ENCODE measurements around the gene ZBP1.

The ZBP1 gene

DNA sequence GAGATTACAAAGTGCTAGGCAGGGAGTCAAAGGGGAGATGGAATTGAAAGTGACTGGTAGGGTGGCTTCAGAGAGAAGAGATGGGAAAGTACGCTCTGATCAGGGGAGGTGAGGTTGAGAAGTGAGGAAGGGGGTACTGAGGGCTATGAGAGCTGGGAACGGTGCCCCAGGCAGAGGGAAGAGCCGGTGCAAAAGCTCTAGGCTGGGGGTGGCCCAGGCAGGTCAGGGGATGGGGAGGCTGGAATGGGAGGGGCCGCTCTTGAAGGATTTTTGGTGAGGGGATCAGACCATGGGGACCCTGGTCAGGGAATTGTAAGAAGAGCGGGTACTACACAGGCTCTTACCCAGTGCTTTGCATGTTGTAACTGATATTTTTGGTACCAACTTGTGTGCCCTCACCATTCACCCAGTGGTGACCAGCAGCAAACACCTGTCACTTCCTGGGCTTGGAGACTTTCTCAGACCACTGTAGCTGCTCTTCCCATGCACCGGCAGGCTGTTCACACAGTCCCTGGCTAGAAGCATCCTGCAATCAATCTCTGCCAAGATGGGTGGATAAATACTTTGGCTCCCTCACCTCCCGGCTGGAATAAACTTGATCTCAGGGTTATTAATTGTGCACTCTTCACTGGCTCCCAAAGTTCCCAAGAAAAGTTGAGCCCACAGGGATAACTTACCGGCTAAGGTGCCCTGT, 35.3 kb downstream of the ZBP1 start:
- DNase-seq (ENCODE audit: low spot score): no peak

DNA sequence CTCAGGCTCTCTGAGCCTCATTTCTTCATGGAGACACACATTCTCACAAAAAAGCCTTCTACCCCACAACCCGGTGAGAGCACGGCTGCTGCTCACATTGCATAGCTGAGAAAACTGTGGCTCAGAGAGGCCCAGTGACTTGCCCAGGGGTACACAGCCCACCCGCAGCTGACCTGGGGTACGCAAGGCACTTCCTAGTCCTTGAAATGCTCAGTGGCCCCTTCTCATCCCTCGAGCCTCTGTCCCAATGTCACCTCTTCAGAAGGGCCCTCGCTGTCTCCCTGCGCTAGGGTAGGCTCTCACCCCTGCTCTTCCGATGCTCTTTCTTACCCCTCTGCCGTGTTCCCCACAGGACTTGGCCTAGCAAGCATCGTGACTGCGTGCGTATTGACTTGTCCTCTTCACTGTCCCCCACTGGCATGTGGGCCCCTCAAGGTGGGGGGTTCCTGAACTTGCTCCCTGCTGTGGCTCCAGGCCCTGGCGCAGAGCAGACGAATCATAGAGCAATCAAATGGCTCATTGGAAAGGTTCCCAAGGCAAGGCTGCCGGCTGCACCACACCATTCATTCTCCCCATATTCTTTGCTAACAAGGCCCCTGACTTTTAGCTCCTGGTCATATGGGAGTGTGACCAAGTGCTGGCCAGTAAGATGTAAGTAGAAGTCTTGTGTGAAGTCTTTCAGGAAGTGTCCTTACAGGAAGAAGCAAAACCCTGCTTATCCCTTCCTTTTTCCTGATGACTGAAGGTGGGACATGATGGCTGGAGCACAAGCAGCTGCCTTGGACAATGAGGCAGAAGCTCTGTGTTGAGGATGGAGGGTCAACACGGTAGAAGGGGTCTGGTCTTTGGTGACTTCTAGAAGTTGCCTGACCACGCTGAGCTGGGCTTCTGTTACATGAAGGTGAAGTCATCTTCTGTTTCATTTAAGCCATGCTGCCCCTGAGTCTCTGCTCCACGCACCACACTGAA, 36.7 kb downstream of the ZBP1 start:
- no peak for DNase-seq (ENCODE audit: low spot score)

DNA sequence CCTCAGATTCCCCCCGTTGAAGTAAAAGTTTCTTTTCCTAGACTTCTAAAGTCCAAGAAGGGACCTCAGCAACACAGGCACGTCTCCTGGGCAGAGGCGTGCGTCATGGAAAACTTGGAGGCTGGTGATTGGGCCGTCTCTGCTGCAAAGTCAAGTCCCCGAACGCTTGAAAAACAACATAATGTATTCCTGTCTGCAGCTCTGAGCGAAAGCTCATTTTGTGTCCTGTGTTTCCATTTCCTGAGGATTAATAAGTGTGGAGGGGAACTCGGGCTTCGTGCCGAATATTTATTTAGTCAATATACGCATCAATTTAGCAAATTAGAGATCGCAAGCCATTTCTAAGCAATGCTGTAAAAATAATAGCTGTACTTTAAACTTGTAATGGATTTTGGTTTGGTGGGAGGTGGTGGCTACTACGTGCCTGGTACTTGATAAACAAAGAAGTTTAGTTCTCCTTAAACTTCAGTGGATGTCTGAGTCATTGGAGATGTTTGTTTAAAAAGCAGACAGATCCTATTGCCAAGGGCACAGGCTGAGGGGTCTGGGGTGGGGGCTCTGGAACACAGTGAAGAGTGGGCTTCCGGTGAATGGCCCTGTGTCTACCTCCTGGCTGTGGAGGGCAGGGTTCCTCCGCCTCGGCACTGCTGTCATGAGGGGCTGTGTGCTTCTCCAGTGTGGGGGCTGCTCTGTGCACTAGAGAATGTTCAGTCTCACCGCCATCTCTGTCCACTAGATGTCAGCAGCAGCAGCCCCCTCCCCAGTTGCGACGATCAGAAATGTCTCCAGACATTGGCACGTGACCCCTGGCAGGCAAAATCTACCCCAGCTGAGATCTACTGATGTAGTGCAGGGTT, 37.6 kb downstream of the ZBP1 start:
- no peak for DNase-seq (ENCODE audit: low spot score)

DNA sequence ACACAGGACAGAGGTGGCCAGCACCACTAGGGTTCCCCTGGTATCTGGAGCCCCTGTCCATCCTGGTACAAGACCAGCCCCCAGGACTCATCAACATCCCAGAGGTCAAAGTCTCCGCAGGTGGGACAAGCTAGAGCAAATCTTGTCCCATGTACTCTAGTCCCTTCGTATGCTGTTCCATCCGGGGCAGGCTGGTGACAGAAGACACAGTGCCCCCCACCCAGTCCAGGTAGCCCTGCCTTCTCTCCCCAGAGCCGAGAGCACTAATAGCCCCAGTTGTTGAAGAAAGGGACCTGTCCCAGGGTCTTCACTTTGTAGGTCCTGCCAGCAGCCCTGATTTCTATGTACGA, 38.2 kb downstream of the ZBP1 start:
- DNase-seq (ENCODE audit: low spot score): no peak

DNA sequence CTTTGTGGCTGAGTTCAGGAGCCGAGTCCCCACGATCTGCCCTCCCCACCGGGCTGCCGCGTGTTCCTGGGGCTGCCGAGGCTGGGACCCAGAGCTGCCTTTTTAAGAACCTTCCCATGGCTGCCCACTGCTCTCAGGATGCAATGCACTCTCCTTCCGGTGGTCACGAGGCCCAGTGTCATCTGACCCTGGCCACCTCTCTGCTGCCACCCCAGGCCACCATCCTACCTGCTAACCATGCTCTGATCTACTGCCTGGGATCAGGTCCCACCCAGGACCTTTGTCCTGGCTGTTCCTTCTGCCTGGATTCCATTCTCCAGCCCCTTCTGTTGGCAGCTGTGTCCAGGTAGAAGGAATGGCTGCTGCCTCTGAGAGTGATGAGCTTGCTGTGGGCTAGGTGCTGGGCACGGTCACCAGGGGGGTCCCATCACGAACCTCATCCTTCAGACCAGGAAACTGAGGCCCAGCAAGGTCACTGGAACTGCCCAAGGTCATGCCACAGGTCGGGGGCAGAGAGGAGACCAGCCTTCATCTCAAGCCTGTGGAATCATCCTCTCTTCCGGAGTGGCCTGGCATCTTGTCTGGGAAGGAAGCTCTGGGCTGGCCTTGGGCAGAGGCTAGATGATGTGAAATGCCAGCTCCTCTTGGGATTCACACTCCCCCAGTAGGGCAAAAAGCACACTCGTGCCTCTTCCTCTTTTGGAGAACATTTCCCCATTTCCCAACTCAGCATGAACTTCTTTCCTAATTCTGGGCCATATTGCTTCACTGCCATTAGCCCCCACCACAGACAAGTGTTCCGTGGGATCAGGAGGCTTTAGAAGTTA, 38.8 kb downstream of the ZBP1 start:
- no peak for DNase-seq (ENCODE audit: low spot score)

DNA sequence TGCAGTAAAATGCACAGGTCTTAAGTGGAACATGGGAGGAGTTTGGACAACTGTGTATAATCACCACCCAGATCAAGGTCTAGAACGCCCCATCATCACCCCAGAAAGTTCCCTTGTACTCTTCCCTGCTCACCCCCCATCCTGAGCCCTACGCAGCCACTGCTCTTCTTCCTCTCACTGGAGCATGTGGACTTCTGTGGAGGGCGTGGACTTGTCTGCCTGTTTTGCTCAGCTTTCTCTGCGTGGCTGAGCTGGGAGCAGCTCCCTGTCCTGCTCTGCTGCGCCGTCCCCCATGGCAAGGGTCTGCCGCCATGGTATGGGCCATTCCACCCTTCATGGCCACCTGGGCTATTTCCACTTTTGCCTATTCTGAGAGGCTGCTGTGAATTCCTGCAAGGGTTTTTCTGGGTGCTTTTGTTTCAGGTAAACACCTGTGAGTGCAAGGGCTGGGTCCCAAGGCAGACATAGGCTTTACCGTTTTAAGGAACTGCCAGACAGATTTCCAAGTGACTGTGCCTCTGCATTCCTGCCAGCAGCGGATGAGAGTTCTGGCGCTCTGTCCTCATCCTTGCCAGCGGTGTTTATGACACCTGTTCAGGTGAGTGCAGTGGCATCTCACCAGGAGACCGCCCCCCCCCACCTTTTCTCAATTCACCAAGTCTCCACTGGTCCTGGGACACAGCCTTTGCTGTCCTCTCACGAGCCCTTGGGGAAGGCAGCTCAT, 39.6 kb downstream of the ZBP1 start:
- DNase-seq (ENCODE audit: low spot score): no peak

DNA sequence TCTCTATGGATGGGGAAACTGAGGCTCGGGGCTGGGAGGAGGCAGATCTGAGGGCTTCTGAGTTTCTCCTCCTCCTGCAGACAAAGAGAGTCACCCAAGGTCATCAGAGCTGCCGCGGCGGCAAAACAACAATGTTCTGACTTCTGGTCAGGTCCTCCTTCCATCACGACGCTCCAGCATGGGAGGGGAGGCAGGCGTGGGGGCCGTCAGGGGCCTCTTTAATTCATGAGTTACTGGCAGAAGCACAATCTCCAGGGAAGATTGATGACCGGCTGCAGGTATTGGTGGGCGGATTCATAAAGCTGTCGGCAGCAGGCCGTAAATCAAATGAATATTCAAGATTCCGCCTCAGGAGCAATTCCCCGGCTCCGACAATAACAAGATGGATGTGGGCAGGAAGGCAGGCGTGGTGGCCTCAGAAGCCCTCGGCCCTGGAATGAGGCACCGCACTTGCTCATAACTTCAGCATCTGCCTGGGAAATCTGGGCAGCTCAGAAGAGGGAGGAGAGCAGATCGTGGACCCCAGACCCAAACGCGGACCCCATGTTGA, 40.3 kb downstream of the ZBP1 start:
- DNase-seq (ENCODE audit: low spot score): no peak

DNA sequence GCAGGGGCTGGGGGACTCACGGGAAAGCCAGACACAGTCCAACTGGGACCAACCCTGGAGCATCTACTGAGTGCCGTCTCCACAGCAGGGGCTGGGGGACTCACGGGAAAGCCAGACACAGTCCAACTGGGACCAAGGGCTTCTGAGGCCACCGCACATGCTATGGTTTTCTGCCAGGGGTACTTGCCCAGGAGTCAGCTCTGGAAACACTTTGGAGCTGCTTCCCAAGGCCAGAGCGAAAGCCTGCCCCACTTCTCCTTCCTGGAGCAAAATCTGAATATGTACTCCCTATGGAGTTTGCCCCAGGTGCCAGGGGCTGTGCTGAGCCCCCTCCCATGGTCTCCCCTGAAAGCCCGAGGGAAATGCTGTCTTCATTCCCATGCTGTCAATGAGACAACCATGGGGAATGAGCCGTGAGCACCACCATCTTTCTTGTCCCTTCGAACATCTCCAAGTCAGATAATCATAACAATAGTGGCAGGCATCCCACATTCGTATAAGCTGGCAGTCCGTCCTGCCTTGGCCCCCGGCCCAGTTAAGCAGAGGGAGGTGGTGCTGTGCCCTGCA, 40.8 kb downstream of the ZBP1 start:
- DNase-seq (ENCODE audit: low spot score): no peak

DNA sequence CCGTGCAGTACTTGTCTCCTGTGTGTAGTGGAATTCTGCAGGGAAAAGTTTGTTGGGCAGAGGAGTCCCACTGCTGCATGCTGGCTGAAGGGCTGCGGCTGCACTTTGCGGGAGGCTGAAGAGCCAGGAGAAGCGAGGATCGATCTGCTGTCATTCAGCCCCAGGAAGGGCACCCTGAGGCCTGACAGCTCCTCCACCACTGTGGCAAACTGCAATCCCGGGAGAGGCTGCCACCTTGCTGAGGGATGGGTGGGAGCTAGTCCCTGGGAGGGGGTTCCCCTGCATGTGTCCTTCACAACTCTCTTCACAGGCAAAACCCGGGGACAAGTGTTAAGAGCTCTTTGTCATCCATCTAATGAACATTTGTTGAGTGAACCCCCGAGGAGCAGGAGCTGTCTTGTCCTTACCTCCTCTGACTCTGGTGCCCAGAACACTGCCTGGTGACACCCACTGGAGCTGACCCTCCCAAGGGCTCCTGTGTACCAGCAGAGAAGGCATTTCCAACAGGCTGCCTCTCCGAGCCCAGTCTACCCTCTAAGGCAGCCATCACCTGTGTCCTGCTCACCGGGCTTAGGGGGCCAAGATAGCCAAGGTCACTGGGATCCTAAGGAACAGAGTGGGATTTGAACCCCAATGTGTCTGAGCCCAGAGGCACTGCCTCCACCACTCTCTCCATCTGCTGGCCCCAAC, 41.6 kb downstream of the ZBP1 start:
- DNase-seq (ENCODE audit: low spot score): no peak

DNA sequence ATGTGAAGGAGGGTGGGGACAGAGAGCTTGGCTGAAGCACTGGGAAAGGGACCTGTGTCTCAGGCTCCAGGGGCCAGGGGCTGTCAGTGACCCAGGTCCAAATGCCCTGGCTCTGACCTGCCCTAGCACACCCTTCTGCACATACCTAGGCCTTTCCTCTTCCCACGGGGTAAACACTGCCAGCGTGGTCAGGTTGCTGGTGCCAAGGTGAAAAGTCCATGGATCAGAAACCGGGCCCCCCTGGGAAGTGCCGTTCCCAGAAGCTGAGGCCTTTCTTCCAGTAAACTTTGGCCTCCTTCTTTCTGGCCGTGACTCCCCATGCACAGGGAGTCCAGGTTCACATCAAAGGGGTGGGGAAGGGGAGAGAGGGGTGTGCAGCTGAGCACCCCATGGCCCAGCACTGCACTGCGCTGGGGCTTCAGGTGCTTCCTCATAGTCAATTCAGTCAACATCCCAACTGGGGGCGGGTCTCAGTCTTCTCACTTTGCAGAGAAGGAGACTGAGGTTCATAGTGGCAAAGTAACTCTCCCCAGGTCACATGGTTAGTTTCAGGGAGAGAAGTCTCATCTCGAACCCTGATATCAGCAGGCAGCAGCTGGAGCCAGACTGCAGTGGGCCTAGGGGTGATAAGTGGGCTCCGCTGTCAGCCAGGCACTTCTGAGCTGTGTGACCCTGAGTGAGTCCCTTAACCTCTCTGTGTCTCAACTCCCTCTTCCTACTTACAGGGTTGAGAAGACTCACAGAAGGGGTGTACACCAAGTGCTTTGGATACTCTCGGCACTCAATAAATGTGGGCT, 42.3 kb downstream of the ZBP1 start:
- DNase-seq (ENCODE audit: low spot score): peak; percentile 71

DNA sequence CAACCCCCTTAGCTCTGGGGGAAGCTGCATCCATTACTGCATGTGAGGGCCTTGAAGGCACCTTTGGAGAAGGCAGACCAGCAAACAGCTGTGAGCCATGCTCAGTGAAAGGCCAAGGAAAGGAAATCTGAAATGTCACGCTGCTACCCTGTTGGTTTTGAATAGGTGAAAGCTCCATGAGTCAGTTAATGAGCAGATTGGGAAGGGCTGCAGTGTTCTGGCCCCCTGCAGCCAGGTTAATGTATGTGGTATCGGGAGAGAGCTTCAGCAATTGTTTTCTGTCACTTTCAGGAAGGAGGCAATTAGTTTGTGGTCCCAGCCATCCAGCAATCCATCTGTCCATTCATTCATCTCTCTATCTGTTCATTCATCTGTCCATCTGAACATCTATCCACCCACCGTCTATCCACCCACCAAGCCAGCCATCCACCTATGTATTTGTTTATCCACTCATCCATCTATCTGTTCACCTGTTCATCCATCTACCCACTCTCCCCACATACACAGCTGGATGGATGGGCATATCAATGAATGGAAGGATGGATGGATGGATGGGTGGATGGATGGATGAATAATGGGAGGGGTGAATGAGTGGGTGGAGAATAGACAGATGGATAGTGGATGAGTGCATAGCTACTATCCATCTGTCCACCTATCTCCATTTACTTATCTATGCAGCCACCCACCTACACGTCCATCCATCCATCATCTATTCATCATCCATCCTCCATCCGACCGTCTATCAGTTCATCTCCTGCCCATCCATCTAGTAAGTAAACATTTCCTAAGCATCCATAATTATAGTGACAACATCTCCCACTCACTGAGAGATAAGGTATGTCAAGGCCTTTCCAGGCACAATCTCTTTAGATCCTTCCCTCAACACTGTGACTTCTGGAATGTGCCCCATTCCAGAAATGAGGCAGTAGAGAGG, 43.3 kb downstream of the ZBP1 start:
- DNase-seq (ENCODE audit: low spot score): no peak

DNA sequence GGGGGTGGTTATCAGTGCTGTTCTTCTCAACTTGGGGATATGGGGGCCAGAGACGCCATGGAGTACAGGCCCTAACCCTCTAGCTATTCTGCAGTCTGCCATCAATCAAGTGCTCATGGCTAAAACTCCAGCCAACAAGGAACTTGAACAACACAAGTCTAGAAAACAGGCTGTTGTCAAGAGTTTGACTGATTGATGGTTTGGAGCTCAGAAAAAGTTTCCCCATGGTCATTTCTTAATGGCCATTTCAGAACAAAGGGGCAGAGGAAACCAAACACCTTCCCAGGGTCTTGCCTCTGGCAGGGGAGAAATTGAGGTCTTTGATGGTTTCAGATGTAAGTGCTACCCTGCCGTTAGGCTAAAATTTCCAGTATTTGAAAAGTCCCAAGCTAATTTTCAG, 44.2 kb downstream of the ZBP1 start:
- no peak for DNase-seq (ENCODE audit: low spot score)

DNA sequence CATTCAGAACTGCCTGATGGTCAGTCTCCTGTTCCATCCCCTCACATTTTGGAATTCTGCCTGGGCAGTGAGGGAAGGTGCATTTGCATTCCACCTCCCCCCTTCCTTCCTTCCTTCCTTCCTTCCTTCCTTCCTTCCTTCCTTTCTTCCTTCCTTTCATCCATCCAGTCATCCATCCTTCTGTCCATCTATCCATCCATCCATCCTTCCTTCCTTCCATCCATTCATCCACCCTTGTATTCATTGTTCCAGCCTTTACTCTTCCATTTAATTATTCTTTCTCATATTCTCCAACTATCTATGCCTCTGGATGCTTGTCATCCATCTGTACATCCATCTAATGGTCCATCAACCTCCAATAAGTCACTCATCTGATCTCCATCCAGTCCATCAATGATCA, 45.3 kb downstream of the ZBP1 start:
- no peak for DNase-seq (ENCODE audit: low spot score)

DNA sequence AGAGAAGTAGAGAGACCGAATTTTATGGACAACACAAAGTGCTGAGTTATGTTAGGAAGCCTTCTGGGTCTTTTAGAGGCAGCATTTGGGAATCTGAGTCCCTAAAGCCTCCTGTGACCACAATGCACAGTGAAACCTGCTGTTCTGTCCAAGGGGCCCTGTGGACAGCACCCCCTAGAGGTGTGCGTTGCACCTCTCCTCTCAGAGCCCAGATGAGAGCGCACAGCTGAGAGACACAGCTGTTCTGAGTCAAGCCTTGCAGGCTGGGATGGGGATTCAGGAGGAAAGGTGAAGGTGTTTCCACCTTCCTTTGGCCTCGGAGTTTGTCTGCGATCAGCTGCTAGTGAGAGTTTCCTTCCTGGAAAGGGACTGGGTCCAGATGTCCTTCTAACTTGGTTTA, 46.3 kb downstream of the ZBP1 start:
- peak; percentile 37 for DNase-seq (ENCODE audit: low spot score)

DNA sequence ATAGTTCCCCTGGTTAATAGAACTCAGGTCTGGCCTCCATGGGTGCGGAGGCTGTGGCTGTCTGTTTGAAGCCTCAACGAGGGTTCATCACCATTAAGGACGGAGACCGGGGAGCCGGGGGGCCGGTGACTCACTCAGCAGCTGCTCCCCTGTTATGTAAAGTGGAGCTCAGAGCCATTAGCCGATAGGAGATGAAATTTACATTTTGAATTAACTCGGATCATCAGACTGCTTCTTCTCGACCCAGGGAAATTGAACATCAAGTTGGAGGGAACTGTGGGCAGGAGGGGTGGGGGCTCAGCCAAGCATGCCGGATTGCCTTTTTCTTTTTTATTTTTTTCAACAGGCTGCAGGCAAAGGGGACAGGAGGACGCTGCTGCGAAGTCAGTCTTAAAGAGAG, 47.0 kb downstream of the ZBP1 start:
- DNase-seq (ENCODE audit: low spot score): no peak

DNA sequence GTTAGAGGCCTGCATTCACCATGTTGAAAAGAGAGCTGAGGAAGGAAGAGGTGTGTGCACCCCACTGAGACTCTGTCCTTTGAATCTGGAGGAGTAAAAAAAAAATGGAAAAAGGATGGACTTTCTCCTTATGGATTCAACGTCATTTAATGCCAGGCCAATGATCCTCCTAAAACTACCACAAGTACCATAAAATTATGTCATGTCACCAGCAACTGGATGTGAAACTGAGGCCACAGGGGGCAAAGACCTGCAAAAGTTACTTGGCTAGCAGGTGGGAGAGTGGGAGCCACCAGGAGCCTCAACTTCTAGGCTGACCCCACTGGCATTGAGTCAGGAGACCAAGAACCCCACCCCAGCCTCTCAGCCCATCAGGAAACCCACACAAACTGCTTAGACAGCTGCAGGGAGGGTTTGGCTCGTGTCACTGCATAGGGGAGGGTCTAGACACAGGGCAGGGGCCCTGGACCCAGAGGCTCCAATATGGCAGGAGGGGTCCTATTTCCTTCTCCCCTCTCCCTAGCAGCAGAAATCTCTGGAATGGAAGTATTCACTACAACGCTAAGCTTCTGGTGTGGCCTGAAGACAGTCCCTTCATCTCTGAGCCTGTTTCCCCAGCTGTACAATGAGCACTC, 48.3 kb downstream of the ZBP1 start:
- no peak for DNase-seq (ENCODE audit: low spot score)

DNA sequence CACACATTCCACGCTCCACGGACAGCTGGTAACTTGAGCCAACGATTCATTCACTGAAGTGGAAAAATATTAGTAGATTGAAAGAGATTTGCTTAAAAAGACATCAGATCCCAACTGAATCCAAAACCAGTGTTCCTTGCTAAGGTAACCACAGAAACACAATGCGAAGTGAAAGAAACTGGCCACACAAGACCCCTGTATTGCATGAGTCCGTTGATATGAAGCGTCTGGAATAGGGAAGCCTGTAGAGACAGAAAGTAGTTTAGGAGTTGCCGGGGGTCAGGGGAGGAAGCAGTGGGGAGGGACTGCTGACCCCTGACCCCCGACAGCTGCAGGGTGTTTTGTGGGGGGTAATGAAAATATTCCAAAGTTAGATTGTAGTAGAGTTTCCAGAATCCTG, 49.3 kb downstream of the ZBP1 start:
- DNase-seq (ENCODE audit: low spot score): no peak

Data from hematopoietic multipotent progenitor cell treated with erythropoietin and hydrocortisone succinate and interleukin-3 and kit ligand, for 15 days (in vitro differentiated cells).